GM06990 (cell line): ENCODE measurements around the gene TLE1.
"Not testable (repeated sequence)": the region's sequence is repeated elsewhere in the genome, so short reads cannot be mapped to it uniquely, and the experiment has no call there.

Experiments
- DNase-seq: peaks from one replicate; pipeline ENCODE4 v3.0.0-alpha.2; 2011; ENCODE audit not compliant: insufficient read length; ENCODE audit errors: extremely low read depth
- H3K27me3 ChIP-seq: replicated peaks from 2 replicates; pipeline ENCODE4 v1.6.0; 2011; ENCODE audit warnings: low read length; ENCODE audit not compliant: control insufficient read depth, insufficient read depth
- H3K36me3 ChIP-seq: 2 replicates; pipeline ENCODE4 v1.5.1; 2011; ENCODE audit warnings: low read length; ENCODE audit not compliant: control insufficient read depth, insufficient read depth
- H3K4me3 ChIP-seq: replicated peaks from 2 replicates; pipeline ENCODE4 v1.5.1; 2011; ENCODE audit warnings: low read depth, mild to moderate bottlenecking, control low read depth, low read length
- TF ChIP-seq, protein P1 (sequence below): IDR thresholded peaks from 2 replicates; pipeline ENCODE4 v1.5.1; 2011; ENCODE audit warnings: low read length, control low read depth, mild to moderate bottlenecking, inconsistent platforms; ENCODE audit not compliant: insufficient read depth, poor library complexity, severe bottlenecking

TLE1 gene

DNA sequence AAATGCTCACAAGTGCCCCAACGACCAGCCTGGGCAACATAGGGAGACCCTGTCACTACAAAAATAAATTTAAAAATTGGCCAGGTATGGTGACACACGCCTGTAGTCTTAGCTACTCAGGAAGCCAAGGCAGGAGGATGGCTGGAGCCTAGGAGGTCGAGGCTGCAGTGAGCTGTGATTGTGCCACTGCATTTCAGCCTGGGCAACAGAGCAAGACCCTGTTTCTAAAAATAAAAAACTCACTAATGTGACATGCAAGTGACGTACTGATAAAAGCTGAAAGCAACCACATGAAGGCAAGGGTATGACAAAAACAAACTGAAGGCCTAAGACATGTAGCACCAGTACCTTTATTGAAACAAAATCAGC lies 81.1 kb downstream of the TLE1 start:
- no peak overlapping the region for H3K4me3 ChIP-seq
- no peaks in the 10 kb centered on the region for H3K27me3 ChIP-seq
- TF ChIP-seq, protein P1, sequence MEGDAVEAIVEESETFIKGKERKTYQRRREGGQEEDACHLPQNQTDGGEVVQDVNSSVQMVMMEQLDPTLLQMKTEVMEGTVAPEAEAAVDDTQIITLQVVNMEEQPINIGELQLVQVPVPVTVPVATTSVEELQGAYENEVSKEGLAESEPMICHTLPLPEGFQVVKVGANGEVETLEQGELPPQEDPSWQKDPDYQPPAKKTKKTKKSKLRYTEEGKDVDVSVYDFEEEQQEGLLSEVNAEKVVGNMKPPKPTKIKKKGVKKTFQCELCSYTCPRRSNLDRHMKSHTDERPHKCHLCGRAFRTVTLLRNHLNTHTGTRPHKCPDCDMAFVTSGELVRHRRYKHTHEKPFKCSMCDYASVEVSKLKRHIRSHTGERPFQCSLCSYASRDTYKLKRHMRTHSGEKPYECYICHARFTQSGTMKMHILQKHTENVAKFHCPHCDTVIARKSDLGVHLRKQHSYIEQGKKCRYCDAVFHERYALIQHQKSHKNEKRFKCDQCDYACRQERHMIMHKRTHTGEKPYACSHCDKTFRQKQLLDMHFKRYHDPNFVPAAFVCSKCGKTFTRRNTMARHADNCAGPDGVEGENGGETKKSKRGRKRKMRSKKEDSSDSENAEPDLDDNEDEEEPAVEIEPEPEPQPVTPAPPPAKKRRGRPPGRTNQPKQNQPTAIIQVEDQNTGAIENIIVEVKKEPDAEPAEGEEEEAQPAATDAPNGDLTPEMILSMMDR = no peak
- DNase-seq = no peak
- no peaks in the 10 kb centered on the region for H3K36me3 ChIP-seq

DNA sequence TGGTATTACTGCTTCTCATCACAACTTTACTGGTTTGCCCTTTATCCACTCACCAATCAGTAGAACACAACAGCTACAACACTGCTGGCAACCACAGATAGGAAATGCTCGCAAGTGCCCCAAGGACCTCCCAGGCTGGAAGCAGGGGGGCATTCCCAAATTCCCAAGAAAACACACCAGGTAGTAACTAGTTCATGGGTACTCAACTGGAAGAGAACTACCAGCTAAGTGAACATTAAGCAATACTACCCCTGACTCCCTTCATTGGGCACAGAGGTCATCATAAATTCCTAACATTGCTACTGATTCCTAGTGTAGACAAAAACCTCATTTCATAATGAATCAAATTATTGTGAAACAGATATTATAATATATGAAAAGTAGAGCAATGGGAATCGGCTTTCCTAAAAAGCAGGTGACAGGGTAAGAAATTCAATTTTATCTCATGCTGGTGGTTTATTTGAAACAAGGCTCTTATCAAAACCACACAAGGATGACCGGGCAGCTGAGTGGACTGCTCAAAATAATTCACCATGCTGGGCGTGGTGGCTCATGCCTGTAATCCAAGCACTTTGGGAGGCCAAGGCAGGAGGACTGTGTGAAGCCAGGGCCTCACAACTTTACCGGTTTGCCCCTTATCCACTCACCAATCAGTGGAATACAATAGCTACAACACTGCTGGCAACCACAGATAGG lies 81.6 kb downstream of the TLE1 start:
- Histone ChIP-seq H3K4me3 (no peak overlapping the region), H3K27me3 (no peaks in the 10 kb centered on the region), H3K36me3 (no peaks in the 10 kb centered on the region)
- TF ChIP-seq, protein P1 = no peak
- no peak for DNase-seq

DNA sequence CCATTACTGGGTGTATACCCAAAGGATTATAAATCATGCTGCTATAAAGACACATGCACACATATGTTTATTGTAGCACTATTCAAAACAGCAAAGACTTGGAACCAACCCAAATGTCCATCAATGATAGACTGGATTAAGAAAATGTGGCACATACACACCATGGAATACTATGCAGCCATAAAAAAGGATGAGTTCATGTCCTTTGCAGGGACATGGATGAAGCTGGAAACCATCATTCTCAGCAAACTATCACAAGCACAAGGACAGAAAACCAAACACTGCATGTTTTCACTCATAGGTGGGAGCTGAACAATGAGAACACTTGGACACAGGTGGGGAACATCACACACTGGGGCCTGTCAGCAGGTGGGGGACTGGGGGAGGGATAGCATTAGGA lies 83.1 kb downstream of the TLE1 start:
- not testable (repeated sequence) for DNase-seq, H3K4me3 ChIP-seq, H3K27me3 ChIP-seq, H3K36me3 ChIP-seq

DNA sequence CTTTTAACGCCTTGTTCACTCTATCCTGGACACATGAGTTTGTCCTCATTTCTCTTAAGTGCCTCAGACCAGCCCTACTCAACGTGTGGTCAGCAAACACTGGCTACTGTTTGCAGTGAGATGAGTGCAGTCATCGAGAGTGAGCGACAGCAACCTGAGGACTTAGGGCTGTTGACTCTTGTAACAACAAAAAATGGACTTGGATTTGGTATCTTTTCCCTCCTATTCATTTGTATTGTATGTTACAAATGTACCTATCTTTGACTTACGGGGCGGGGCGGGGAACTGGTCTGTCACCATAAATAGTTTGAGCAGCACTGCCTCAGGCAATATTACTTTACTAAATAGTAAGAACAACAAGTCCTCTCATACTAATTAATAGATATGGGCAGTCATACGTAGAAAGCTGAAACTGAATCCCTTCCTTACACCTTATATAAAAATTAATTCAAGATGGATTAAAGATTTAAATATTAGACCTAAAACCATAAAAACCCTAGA lies 84.1 kb downstream of the TLE1 start:
- Histone ChIP-seq H3K27me3 (no peaks in the 10 kb centered on the region), H3K36me3 (no peaks in the 10 kb centered on the region), H3K4me3 (no peak overlapping the region)
- no peak for DNase-seq
- TF ChIP-seq, protein P1 = no peak

DNA sequence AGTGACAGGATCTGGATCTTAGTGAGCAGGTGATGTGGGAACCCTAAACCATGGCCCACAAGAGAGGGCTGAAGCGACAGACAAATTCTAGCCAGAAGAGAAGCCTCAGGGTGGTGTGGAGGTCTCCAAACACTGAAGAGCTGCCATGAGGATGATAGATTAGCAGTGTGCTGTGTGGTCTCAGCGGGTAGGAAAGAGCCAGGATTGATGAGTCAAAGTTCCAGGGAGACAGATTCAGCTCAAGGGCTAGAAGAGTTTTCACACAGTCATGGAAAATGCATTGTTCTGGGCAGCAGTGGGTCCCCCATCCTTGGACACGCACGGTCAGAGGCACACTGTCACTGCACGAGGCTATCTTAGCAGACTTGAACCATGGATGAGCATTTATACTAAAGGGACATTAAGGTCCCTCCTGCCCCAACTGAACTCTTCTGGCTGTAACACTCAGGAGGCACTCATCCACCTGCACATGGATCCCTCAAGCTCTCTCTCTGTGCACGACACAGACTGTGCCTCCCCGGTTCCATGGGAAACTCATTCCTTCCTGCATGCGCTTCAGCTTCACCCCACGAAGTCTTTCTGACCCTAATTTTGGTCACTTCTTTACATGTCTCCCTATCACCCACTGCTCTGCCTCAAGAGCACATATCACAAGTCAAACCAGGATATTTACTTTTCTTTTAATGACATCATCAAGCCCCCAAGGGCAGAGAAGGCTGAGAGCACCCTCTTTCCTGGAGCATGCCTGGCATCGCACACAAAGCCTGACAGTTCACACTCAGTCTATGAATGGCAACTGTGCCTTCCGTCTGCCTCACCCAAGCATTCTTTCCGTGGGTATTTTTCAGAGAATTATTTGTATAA lies 84.8 kb downstream of the TLE1 start:
- DNase-seq = no peak
- Histone ChIP-seq H3K36me3 (no peaks in the 10 kb centered on the region), H3K27me3 (no peaks in the 10 kb centered on the region), H3K4me3 (no peak overlapping the region)
- TF ChIP-seq, protein P1 = no peak

DNA sequence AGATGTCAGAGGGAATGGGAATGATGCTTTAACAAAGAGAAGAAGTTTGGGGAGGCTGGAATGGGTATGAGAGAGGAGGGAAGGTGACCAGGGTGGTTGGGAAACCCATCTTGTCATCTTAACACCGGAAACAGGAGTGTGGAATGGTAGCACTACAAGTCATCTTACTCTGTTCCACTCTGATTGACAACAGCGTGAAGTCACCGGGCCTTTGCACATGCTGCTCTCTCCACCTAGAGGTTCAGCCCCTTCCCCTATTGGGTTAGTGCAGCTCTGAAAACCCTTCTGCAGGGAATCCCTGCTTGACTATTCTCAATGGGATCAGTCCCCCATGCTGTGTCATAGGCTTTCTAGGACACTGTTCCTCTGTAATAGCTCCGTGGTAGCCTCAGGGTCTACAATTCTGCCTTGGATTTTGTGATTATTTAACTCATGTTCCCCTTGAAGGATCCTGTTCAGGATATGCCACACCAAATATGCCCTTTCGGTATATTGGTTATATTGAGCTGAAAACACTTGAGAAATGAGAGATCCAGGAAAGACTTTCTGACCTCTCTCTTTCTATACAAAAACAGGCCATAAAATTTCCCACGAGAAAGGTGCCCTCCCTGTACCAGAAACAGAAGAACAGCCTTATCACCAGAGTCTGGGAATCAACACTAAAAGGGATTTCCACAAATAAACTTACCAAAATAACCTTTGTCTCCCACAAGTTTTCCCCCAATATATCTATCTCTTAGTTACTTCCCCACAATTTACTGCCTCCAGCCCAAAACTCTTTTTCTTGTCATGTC lies 86.3 kb downstream of the TLE1 start:
- no peak for DNase-seq
- TF ChIP-seq, protein P1 = no peak
- H3K27me3 ChIP-seq = no peaks in the 10 kb centered on the region
- H3K4me3 ChIP-seq = no peak overlapping the region
- H3K36me3 ChIP-seq = no peaks in the 10 kb centered on the region
